SK-N-SH (cell line): ENCODE data around the gene PARP8.
A peak's percentile ranks its signal among the peaks of the same experiment; 100 is the strongest.

Experiments
- CTCF ChIP-seq: fragments of 200-600 bp; sonication (generic); IDR thresholded peaks from 2 replicates; pipeline ENCODE4 v1.6.1; 2017; ENCODE audit warnings: antibody characterized with exemption, mild to moderate bottlenecking, moderate library complexity
- EZH2phosphoT487 ChIP-seq: fragments of 200-600 bp; sonication (generic); IDR thresholded peaks from 2 replicates; pipeline ENCODE4 v1.6.1; 2017; ENCODE audit warnings: low read depth, mixed run types, mild to moderate bottlenecking, antibody characterized with exemption, moderate library complexity, borderline replicate concordance
- MXI1 ChIP-seq: IDR thresholded peaks from 2 replicates; pipeline ENCODE4 v1.6.1; 2012; ENCODE audit warnings: mild to moderate bottlenecking, low read depth, low read length, improper control_type of control experiment
- NRF1 ChIP-seq: IDR thresholded peaks from 2 replicates; pipeline ENCODE4 v1.6.1; 2012; ENCODE audit warnings: low read depth, mild to moderate bottlenecking, low read length
- POLR2AphosphoS5 ChIP-seq: IDR thresholded peaks from 2 replicates; pipeline ENCODE4 v1.6.1; 2012; ENCODE audit warnings: low read depth, low read length
- RAD21 ChIP-seq: IDR thresholded peaks from 2 replicates; pipeline ENCODE4 v1.6.1; 2012; ENCODE audit warnings: mild to moderate bottlenecking, low read length
- REST ChIP-seq: IDR thresholded peaks from 2 replicates; pipeline ENCODE4 v1.6.1; 2012; ENCODE audit warnings: mild to moderate bottlenecking, low read depth, low read length, moderate library complexity
- TAF1 ChIP-seq: IDR thresholded peaks from 2 replicates; pipeline ENCODE4 v1.6.1; 2012; ENCODE audit warnings: low read depth, mild to moderate bottlenecking, low read length, moderate library complexity, borderline replicate concordance
- YY1 ChIP-seq: IDR thresholded peaks from 2 replicates; pipeline ENCODE4 v1.4.0; 2012; ENCODE audit warnings: low read depth, mild to moderate bottlenecking
- ZBTB33 ChIP-seq: IDR thresholded peaks from 2 replicates; pipeline ENCODE4 v1.4.0; 2012; ENCODE audit warnings: low read depth, borderline replicate concordance

GRCh38 chr5:50667653-50668595 lies 1.5 kb downstream of the PARP8 start:
- TF ChIP-seq ZBTB33 (no peak), EZH2phosphoT487 (no peak), NRF1 (no peak), REST (no peak), YY1 (peak; percentile 49; the same call in 1 of the 2 replicates), CTCF (no peak), POLR2AphosphoS5 (no peak; the same call in 1 of the 2 replicates), RAD21 (no peak), MXI1 (peak; percentile 55; the same call in 1 of the 2 replicates), TAF1 (no peak; the same call in 1 of the 2 replicates)
